Smooth muscle cell (in vitro differentiated cells): ENCODE results near the gene RIF1. TPM values are rescaled to one million over a fixed set of nuclear protein-coding genes. Genes with fewer than 3 reads are reported as not detected.

Experiments
- DNase-seq: peaks from one replicate; lab custom pipeline; 2025; ENCODE audit not compliant: unreplicated experiment; lab: John Stamatoyannopoulos, UW
- H2AFZ ChIP-seq: fragments of 200-600 bp; sonication (generic); 2 replicates; pipeline ENCODE4 v1.6.0; 2016; ENCODE audit warnings: antibody characterized with exemption, low read depth, mild to moderate bottlenecking
- H3F3A ChIP-seq: fragments of 200-600 bp; sonication (generic); 2 replicates; pipeline ENCODE4 v1.6.0; 2017; ENCODE audit warnings: antibody characterized with exemption, low read depth
- H3K27ac ChIP-seq: fragments of 200-600 bp; sonication (generic); 2 replicates; pipeline ENCODE4 v1.5.1; 2016; ENCODE audit warnings: low read depth, mild to moderate bottlenecking
- H3K27me3 ChIP-seq: fragments of 200-600 bp; sonication (generic); 2 replicates; pipeline ENCODE4 v1.6.1; 2016; ENCODE audit warnings: low read depth, mild to moderate bottlenecking
- H3K36me3 ChIP-seq: fragments of 200-600 bp; sonication (generic); 2 replicates; pipeline ENCODE4 v1.5.1; 2016; ENCODE audit warnings: low read depth
- H3K4me1 ChIP-seq: fragments of 200-600 bp; sonication (generic); 2 replicates; pipeline ENCODE4 v1.5.1; 2016; ENCODE audit warnings: low read depth
- H3K4me2 ChIP-seq: fragments of 200-600 bp; sonication (generic); 2 replicates; pipeline ENCODE4 v1.6.0; 2016; ENCODE audit warnings: mild to moderate bottlenecking
- H3K4me3 ChIP-seq: fragments of 200-600 bp; sonication (generic); 2 replicates; pipeline ENCODE4 v1.5.1; 2016; ENCODE audit warnings: mild to moderate bottlenecking
- H3K79me2 ChIP-seq: fragments of 200-600 bp; sonication (generic); 2 replicates; pipeline ENCODE4 v1.6.0; 2016; ENCODE audit warnings: low read depth, mild to moderate bottlenecking
- H3K9ac ChIP-seq: fragments of 200-600 bp; sonication (generic); 2 replicates; pipeline ENCODE4 v1.6.0; 2016; ENCODE audit warnings: low read depth
- H3K9me3 ChIP-seq: fragments of 200-600 bp; sonication (generic); replicated peaks from 2 replicates; pipeline ENCODE4 v1.5.1; 2016; ENCODE audit warnings: low read depth
- H4K20me1 ChIP-seq: fragments of 200-600 bp; sonication (generic); 2 replicates; pipeline ENCODE4 v1.6.0; 2016; ENCODE audit warnings: low read depth
- CTCF ChIP-seq: fragments of 200-600 bp; sonication (generic); IDR thresholded peaks from 2 replicates; pipeline ENCODE4 v1.5.1; 2017; ENCODE audit warnings: borderline replicate concordance, mild to moderate bottlenecking, antibody characterized with exemption; ENCODE audit not compliant: insufficient read depth, poor library complexity, severe bottlenecking
- WGBS: methylation state at CpG from one replicate; pipeline ENCODE4 v1.1.7; 2016; ENCODE audit warnings: low lambda C conversion rate; 5-methylcytosine and 5-hydroxymethylcytosine counted together
- polyA plus RNA-seq: library from polyadenylated mRNA; unstranded; fragments of >200 nt; fragmentation: Nextera tagmentation; extraction: Ambion mirVana; gene quantifications from 2 replicates; pipeline ENCODE4 v1.2.1, GENCODE V29; 2016
- total RNA-seq: library from RNA; depleted of rRNA; stranded (reverse); fragments of >200 nt; gene quantifications from 2 replicates; pipeline ENCODE4 v1.2.3, GENCODE V29; 2014

Gene RIF1
- total and polyA plus RNA-seq, 2 experiments from 2014 or later: 12.5 to 30.3 TPM

DNA sequence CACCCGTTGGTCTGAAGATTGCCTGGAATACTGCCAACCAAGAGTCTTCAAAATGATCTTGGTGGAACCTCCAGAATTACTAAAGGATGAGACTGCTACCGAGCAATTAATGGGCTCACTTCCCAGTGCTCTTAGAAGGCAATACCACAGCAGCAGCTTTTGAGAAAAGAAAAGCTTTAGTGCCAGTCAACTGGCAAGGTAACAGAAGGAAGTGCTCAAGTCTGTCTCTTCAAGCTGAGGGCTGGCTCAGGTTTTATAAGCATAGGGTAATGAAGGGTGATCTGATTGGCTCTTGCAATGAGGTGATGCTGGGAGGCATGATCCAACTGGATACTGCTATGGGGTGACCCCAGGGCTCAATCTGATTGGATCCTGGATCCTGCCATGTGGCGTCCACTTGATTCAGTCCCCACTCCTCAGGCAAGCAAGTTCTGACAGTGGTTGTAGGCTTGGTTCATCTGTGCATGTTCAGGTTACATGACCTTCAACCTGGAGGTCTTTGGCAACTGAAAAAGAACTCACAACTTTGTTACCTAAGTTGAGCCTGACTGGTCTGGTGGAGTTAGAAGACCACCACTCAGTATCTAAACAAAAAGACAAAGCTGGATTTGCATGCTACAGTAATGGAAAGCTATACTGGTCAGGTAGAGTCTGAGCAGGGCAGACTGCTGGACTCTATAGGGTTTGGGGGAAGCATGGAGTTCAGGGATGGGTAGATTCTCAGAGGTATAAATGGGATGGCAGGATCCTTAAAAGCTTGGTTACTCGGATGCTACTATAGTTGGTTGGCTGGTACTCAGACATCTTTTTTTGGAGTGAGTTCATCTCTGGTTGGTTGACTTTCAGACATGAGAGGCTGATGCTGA lies 14.0 kb upstream of the RIF1 start:
- Histone ChIP-seq H3K4me2 (no peak overlapping the region), H3K9ac (no peak overlapping the region), H3K36me3 (no peaks in the 10 kb centered on the region), H3K79me2 (no peaks in the 10 kb centered on the region), H3K27ac (no peak overlapping the region), H3F3A (no peaks in the 10 kb centered on the region), H3K9me3 (no peaks in the 10 kb centered on the region), H2AFZ (no peak overlapping the region), H3K4me3 (no peak overlapping the region), H4K20me1 (no peaks in the 10 kb centered on the region), H3K27me3 (no peaks in the 10 kb centered on the region), H3K4me1 (no peaks in the 10 kb centered on the region)
- TF ChIP-seq CTCF: no peak
- WGBS: 97% methylated on average over 4 of the region's 4 CpGs
- DNase-seq: no peak

- Histone ChIP-seq H3K36me3 (no peaks in the 10 kb centered on the region), H3K9ac (no peak overlapping the region), H3F3A (no peaks in the 10 kb centered on the region), H4K20me1 (no peaks in the 10 kb centered on the region), H2AFZ (no peak overlapping the region), H3K4me3 (no peak overlapping the region), H3K4me1 (no peaks in the 10 kb centered on the region), H3K4me2 (no peak overlapping the region), H3K79me2 (no peaks in the 10 kb centered on the region), H3K9me3 (no peaks in the 10 kb centered on the region), H3K27me3 (no peaks in the 10 kb centered on the region), H3K27ac (no peak overlapping the region)
- 97% methylated on average over 1 of the region's 1 CpG for WGBS
- no peak for TF ChIP-seq CTCF
- no peak for DNase-seq
Measured at GRCh38 chr2:151399981-151400380, 9.7 kb upstream of the RIF1 start.

- TF ChIP-seq CTCF: no peak
- H3K9me3 ChIP-seq: no peaks in the 10 kb centered on the region
- no peak for DNase-seq
- no peak overlapping the region for H3K4me2 ChIP-seq
- H3K9ac ChIP-seq: no peak overlapping the region
- H3K27me3 ChIP-seq: no peaks in the 10 kb centered on the region
- no peaks in the 10 kb centered on the region for H3K36me3 ChIP-seq
- no peaks in the 10 kb centered on the region for H3F3A ChIP-seq
- H3K4me3 ChIP-seq: no peak overlapping the region
- H2AFZ ChIP-seq: no peak overlapping the region
- H4K20me1 ChIP-seq: no peaks in the 10 kb centered on the region
- no peak overlapping the region for H3K27ac ChIP-seq
- 99% methylated on average over 5 of the region's 5 CpGs for WGBS
- H3K79me2 ChIP-seq: no peaks in the 10 kb centered on the region
- no peaks in the 10 kb centered on the region for H3K4me1 ChIP-seq
Measured at GRCh38 chr2:151401149-151401548, 8.6 kb upstream of the RIF1 start.

DNA sequence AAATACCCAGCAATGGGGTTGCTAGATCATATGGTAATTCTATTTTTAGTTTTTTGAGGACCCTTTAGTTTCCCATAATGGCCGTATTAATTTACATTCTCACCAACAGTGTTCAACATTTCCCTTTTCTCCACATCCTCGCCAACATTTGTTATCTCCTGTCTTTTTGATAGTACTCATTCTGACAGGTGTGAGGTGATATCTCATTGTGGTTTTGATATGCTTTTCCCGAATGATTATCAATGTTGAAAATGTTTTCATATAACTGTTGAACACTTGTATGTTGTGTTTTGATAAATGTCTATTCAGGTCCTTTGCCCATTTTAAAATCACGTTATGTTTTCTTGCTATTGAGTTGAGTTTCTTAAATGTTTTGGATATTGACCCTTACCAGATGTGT lies 5.8 kb upstream of the RIF1 start:
- Histone ChIP-seq H3K27ac (no peak overlapping the region), H3K9me3 (no peaks in the 10 kb centered on the region), H3K9ac (no peak overlapping the region), H3F3A (no peaks in the 10 kb centered on the region), H4K20me1 (no peaks in the 10 kb centered on the region), H3K36me3 (no peaks in the 10 kb centered on the region), H3K4me1 (no peaks in the 10 kb centered on the region), H3K27me3 (no peaks in the 10 kb centered on the region), H3K4me3 (no peak overlapping the region), H3K79me2 (no peaks in the 10 kb centered on the region), H2AFZ (no peak overlapping the region), H3K4me2 (no peak overlapping the region)
- WGBS: 91% methylated on average over 4 of the region's 4 CpGs
- no peak for DNase-seq
- no peak for TF ChIP-seq CTCF
